Measurements from ENCODE around the gene EEF1A1.
"Not testable (repeated sequence)": the region's sequence is repeated elsewhere in the genome, so short reads cannot be mapped to it uniquely, and the experiment has no call there.

EEF1A1 gene

DNA sequence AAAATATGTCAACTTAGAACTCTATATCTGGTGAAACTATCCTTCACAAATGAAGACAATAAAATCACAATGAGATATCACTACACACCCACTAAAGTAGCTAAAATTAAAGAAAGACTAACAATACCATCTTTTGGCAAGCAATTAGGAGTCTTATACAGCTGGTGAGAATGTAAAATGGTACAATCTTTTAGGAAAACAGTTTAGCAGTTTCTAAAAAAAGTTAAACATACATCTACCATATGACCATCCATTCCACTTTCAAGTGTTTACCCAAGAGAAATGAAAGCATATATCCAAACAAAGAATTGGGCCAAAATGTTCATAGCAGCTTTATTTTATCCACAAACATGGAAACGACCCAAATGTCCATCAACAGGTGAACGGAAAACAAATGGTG lies 13.8 kb upstream of the EEF1A1 start:
- DNase-seq, result no peak

- DNase-seq, result no peak
Observed at GRCh38 chr6:73532293-73532692, 11.5 kb upstream of the EEF1A1 start.

DNA sequence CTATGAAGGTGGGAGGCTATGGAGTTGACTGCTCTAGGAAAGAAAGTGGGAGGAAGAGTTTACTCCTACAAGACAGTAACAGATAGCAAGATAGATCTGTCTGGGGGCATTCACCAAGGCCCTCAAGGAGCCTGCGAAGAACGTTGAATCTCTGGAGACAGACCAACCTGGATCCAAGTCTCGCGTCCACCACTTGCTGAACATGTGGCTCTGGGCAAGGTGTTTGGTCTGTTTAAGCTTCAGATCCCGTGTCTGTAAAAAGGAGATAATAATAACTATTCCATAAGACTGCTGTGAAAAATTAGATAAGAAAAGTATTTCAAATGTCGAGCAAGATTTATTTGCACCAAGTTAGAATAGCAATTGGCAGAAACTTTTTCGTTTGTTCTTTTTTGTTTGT lies 8.1 kb upstream of the EEF1A1 start:
- no peak for DNase-seq

DNA sequence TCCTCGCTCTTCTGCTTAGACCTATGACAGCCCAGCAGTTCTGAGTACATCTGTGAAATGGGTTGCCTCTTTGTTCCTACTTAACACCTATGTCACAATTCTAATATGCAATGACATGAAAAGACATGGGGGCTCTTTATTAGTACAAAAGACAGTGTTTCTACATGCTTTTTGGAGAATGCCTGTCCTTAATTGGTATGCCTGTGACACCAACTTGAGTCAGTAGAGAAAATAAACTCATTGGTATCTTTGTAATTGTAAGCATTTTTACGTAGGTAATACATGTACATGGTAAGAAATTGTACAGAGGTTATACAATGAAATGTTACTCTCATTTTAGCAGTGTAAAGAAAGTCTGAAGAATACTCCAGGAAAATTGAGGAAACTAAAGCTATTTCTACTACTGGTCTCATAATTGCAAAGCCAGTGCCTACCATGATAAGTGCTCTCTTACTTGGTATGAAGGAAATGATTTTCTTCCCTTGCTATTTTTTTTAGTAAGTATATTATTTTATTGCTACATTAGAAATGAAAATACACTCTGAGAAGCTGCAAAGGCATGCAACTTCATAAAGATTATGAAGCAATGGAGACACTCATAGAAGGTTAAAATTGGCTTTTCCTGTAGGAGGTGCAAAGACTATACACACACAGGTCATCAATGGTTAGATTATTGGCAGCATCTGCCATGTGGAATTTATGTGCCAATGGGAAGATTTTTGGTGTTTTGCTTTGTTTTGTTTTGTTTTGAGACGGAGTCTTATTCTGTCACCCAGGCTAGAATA lies 4.9 kb upstream of the EEF1A1 start:
- no peak for DNase-seq

GRCh38 chr6:73523434-73524123 lies 2.7 kb upstream of the EEF1A1 start:
- DNase-seq, result no peak

- DNase-seq, result no peak
Observed at GRCh38 chr6:73521351-73521985, 636 bp upstream of the EEF1A1 start.

- no peak for DNase-seq
Observed at GRCh38 chr6:73519926-73520687, 725 bp downstream of the EEF1A1 start.

GRCh38 chr6:73518982-73519881 lies 1.6 kb downstream of the EEF1A1 start:
- not testable (repeated sequence) for DNase-seq

DNA sequence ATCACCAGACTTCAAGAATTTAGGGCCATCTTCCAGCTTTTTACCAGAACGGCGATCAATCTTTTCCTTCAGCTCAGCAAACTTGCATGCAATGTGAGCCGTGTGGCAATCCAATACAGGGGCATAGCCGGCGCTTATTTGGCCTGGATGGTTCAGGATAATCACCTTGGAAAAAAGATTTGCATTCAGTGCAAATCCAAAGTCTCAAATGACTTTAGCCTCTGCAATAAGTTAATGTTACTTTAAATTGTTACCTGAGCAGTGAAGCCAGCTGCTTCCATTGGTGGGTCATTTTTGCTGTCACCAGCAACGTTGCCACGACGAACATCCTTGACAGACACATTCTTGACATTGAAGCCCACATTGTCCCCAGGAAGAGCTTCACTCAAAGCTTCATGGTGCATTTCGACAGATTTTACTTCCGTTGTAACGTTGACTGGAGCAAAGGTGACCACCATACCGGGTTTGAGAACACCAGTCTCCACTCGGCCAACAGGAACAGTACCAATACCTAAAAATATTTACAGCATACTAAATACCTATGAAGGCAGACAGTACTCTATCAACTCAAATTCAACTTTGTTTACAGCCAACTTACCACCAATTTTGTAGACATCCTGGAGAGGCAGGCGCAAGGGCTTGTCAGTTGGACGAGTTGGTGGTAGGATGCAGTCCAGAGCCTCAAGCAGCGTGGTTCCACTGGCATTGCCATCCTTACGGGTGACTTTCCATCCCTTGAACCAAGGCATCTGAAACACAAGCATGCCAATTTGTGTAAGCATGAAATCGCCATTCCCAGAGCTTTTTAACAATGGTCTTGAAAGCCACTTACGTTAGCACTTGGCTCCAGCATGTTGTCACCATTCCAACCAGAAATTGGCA lies 2.5 kb downstream of the EEF1A1 start:
- not testable (repeated sequence) for DNase-seq

DNA sequence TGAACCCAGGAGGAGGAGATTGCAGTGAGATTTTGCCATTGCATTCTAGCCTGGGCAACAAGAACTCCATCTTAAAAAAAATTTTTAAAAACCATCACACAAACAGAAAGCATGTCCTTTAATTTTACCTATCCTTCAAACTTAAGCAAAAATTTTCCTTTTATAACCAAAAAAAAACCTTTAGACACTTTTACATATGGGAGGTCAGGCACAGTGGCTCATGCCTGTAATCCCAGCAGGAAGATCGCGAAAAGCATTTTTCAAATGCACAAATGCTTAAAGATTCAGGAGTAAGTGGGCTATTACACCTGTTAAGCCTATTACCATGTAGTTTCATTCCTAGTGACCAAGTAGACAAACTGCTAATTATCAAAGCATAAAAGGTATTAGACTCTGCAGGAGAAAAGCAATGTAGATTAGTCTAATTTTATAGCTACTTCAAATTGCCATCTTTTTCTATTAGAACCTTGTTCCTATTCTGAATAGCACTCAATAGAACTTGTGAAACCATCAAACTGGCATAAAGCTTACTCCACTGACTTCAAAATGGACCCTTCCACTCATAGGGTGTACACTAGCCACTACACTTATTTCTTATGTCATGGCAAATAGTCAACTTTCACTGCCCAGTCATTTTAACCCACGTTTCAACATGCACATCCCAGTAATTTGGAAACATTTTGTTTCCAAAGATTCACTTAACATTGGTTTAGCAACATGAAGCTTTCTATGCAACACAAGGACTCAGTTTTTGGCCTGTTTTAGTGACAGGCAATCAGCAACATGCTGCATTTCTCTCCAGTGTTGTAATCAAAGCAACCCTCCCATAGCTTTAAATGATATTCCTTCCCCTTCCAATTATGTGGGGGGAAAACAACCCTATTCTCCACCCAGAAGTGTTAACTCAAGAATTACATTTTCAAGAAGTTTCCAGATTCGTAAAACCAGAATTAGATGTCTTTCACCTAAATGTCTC lies 4.0 kb downstream of the EEF1A1 start:
- DNase-seq, result no peak

GRCh38 chr6:73515204-73515655 lies 5.6 kb downstream of the EEF1A1 start:
- no peak for DNase-seq

GRCh38 chr6:73514746-73515110 lies 6.1 kb downstream of the EEF1A1 start:
- no peak for DNase-seq

DNA sequence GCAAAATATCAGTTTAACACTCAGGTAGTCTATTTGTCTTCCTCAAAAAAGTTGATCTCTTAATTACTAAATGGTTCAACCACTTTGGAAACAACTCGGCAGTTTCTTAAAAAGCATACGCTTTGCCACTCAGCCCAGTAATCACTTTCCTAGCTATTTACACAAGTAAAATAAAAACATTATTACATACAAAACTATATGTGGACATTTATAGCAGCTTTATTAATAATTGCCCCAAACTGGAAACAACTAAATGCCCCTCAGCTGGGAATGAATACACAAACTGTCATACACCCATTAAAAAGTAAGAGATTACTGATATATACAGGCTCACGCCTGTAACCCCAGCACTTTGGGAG lies 7.4 kb downstream of the EEF1A1 start:
- DNase-seq, result no peak

- no peak for DNase-seq
Observed at GRCh38 chr6:73511796-73512195, 9.0 kb downstream of the EEF1A1 start.

DNA sequence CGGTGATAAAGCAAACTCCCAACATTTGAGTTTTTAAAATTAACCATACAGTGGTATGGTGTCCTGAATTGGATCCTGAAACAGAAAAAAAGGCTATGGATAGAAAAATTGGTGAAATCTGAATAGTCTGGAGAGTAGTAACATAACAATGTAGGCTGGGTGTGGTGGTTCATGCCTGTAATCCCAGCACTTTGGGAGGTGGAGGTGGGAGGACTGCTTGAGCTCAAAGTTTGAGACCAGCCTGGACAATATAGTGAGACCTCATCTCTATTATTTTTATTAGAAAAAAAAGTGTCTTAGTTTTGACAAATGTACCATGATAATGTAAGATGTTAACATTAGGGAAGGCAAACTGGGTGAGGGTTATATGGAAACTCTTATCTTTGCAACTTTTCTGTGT lies 11.0 kb downstream of the EEF1A1 start:
- no peak for DNase-seq

DNA sequence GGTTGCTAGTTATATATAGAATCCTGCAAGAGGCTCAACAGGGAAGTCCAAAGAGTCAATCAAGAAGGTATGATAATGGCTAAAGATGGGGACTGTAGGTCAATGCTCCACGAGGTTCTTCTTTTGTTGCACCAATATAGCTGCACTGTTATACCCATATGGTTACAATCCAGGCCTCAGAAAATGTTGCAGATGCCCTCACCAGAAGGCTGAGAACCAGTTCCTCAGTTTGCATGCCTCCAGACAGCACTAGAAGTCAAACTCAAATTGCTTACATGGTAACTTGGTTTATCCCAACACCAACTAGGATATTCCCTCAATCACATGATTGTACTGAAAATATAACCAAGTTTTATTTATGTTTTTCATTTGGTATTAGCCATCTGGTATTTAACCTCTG lies 12.1 kb downstream of the EEF1A1 start:
- DNase-seq, result no peak

GRCh38 chr6:73506246-73506645 lies 14.6 kb downstream of the EEF1A1 start:
- DNase-seq, result no peak

DNA sequence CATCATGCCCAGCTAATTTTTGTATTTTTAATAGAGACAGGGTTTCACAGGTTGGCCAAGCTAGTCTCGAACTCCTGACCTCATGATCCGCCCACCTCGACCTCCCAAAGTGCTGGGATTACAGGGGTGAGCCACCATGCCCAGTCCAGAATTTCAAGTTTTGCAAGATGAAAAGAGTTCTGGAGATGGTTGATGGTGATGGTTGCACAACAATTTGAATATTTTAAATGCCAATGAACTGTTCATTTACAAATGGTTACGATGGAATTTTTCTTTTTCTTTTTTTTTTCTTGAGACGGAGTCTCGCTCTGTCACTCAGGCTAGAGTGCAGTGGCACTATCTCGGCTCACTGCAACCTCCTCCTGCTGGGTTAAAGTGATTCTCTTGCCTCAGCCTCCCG lies 15.1 kb downstream of the EEF1A1 start:
- DNase-seq, result not testable (repeated sequence)

DNA sequence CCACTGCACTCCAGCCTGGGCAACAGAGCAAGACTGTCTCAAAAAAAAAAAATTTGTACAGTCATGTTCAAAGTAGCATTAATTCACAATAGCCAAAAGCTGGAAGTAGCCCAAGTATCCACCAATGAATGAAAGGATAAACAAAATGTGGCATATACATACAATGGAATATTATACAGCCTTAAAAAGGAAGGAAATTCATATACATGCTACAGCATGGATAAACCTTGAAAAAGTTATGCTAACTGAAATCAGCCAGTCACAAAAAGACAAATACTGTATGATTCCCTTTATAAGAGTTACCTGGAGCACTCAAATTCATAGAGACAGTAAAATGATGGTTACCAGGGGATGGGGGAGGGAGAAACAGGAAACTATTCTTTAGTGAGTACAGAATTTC lies 15.7 kb downstream of the EEF1A1 start:
- DNase-seq, result no peak

DNA sequence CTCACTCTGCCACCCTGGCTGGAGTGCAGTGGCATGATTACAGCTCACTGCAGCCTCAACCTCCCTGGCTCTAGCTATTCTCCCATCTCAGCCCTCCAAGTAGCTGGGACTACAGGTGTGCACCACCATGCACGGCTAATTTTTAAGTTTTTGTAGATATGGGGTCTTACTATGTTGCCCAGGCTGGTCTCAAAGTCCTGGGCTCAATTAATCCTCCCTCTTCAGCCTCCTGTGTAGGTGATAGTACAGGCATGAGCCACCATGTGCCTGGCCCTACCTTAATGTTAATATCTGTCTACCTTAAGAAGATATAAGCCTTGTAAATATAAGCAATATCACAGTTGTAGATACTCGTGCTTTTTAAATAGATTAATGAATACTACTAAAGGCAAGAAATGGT lies 16.7 kb downstream of the EEF1A1 start:
- DNase-seq, result no peak

All from NCI-H1436 treated with DMSO at 0.1 percent for 48 hours (cell line).